Measurements from ENCODE around the gene SPINK13. TPM values are rescaled to one million over a fixed set of nuclear protein-coding genes. Genes with fewer than 3 reads are reported as not detected.
"Not testable (repeated sequence)": the region's sequence is repeated elsewhere in the genome, so short reads cannot be mapped to it uniquely, and the experiment has no call there.

The SPINK13 gene
- polyA plus RNA-seq, 1 experiment: not detected

GRCh38 chr5:148311484-148311883, 42.9 kb downstream of the SPINK13 start:
- no peak for DNase-seq (ENCODE audit: low read depth, low spot score)
- no peak for TF ChIP-seq CTCF (IDR thresholded peaks at IDR 0.05; ENCODE audit: low read depth, low read length)
- ChIA-PET POLR2A (interaction anchor here (0.6 kb wide), 1 partner anchor 153 kb away, joined by 3 read pairs; no protein-coding TSS in a partner anchor), CTCF (no interaction called here)
- H3K4me3 ChIP-seq (ENCODE audit: low read depth, low read length): no peak overlapping the region
- no peak overlapping the region for H3K27ac ChIP-seq (ENCODE audit: low read depth, low read length)
- H3K9me3 ChIP-seq (ENCODE audit: control insufficient read depth, insufficient read depth, low read length): no peaks in the 10 kb centered on the region
- H3K27me3 ChIP-seq (ENCODE audit: control insufficient read depth, insufficient read depth, low read length): no peaks in the 10 kb centered on the region

- POLR2A ChIA-PET: interaction anchor here (0.6 kb wide), 1 partner anchor 152 kb away, joined by 3 read pairs; no protein-coding TSS in a partner anchor
- no peak for TF ChIP-seq CTCF (IDR thresholded peaks at IDR 0.05; ENCODE audit: low read depth, low read length)
- CTCF ChIA-PET: no interaction called here
These were observed 43.6 kb downstream of the SPINK13 start, which contains the start of gene SPINK7 for GRCh38 chr5:148312153-148312552. TSS of gene SPINK7 (plus strand) at chr5:148312423. CDS start at chr5:148312484, 61 bp downstream.

GRCh38 chr5:148314187-148314586, 45.6 kb downstream of the SPINK13 start:
- no peak for TF ChIP-seq CTCF (IDR thresholded peaks at IDR 0.05; ENCODE audit: low read depth, low read length)

More at GRCh38 chr5:148312153-148312552, 43.6 kb downstream of the SPINK13 start, which contains the start of gene SPINK7:
- Histone ChIP-seq H3K4me3 (ENCODE audit: low read depth, low read length) (no peak within 1 kb of the TSS), H3K9me3 (ENCODE audit: control insufficient read depth, insufficient read depth, low read length) (no peaks in the 10 kb centered on the region), H3K27me3 (ENCODE audit: control insufficient read depth, insufficient read depth, low read length) (no peaks in the 10 kb centered on the region), H3K27ac (ENCODE audit: low read depth, low read length) (no peak within 1 kb of the TSS)
- no peak for DNase-seq (ENCODE audit: low read depth, low spot score)

GRCh38 chr5:148314731-148315130, 46.1 kb downstream of the SPINK13 start:
- ChIA-PET POLR2A (no interaction called here), CTCF (no interaction called here)
- Histone ChIP-seq H3K9me3 (ENCODE audit: control insufficient read depth, insufficient read depth, low read length) (no peaks in the 10 kb centered on the region), H3K27ac (ENCODE audit: low read depth, low read length) (no peak overlapping the region), H3K4me3 (ENCODE audit: low read depth, low read length) (no peak overlapping the region), H3K27me3 (ENCODE audit: control insufficient read depth, insufficient read depth, low read length) (no peaks in the 10 kb centered on the region)
- TF ChIP-seq CTCF (IDR thresholded peaks at IDR 0.05; ENCODE audit: low read depth, low read length): no peak
- no peak for DNase-seq (ENCODE audit: low read depth, low spot score)

More at GRCh38 chr5:148314187-148314586, 45.6 kb downstream of the SPINK13 start:
- no peaks in the 10 kb centered on the region for H3K9me3 ChIP-seq (ENCODE audit: control insufficient read depth, insufficient read depth, low read length)
- no peak overlapping the region for H3K4me3 ChIP-seq (ENCODE audit: low read depth, low read length)
- no peak overlapping the region for H3K27ac ChIP-seq (ENCODE audit: low read depth, low read length)
- ChIA-PET POLR2A (no interaction called here), CTCF (interaction anchor here (0.8 kb wide), 1 partner anchor 417 kb away, joined by 3 read pairs; no protein-coding TSS in a partner anchor)
- no peaks in the 10 kb centered on the region for H3K27me3 ChIP-seq (ENCODE audit: control insufficient read depth, insufficient read depth, low read length)
- DNase-seq (ENCODE audit: low read depth, low spot score): no peak

- DNase-seq (ENCODE audit: low read depth, low spot score); POLR2A ChIA-PET; H3K27me3 ChIP-seq (ENCODE audit: control insufficient read depth, insufficient read depth, low read length); H3K27ac ChIP-seq (ENCODE audit: low read depth, low read length); H3K9me3 ChIP-seq (ENCODE audit: control insufficient read depth, insufficient read depth, low read length); CTCF ChIA-PET: not testable (repeated sequence)
- H3K4me3 ChIP-seq (ENCODE audit: low read depth, low read length): peak overlapping the region; percentile 34
These were observed 51.7 kb downstream of the SPINK13 start for GRCh38 chr5:148320011-148320963.

Measured in AG04450 (cell line).